ENCODE measurements around the gene STKLD1. TPM values are rescaled to one million over a fixed set of nuclear protein-coding genes. Genes with fewer than 3 reads are reported as not detected.

STKLD1 gene
- total and polyA plus RNA-seq, 9 of the 15 experiments (the other 6 are each of a cell fraction or from before 2014, with no cell fraction given), result 0.10 to 0.65 (median 0.33) TPM; not detected in 2

GRCh38 chr9:133351908-133352634 is 24.1 kb upstream of the STKLD1 start (continued):
- TF ChIP-seq RERE (CRISPR knock-in tag; IDR thresholded peaks at IDR 0.05; ENCODE audit: borderline replicate concordance), result no peak
- TF ChIP-seq MNT (conservative IDR thresholded peaks at IDR 0.05), result 0 out of 4 replicates have a peak, but pooled peaks have one; percentile 10 to 27
- 0 out of 2 replicates have a peak, but pooled peaks have one; percentile 19 for TF ChIP-seq ZNF740 (CRISPR knock-in tag; IDR thresholded peaks at IDR 0.05)
- TF ChIP-seq ZNF740 (tag; IDR thresholded peaks at IDR 0.05), result no peak
- TF ChIP-seq POLR2A (conservative IDR thresholded peaks at IDR 0.05), result peak; percentile 86
- TF ChIP-seq KDM5B (IDR thresholded peaks at IDR 0.05; ENCODE audit: insufficient replicate concordance, low read depth, low read length), result peak; percentile 44
- peak; percentile 18; the same call in 1 of the 2 replicates for TF ChIP-seq ERF (CRISPR knock-in tag; IDR thresholded peaks at IDR 0.05)
- peak; percentile 89 for TF ChIP-seq AFF4 (CRISPR knock-in tag; IDR thresholded peaks at IDR 0.05)
- TF ChIP-seq CBX5 (IDR thresholded peaks at IDR 0.05; ENCODE audit: borderline replicate concordance, low read depth), result 0 out of 2 replicates have a peak, but pooled peaks have one; percentile 53
- TF ChIP-seq GTF3C2 (IDR thresholded peaks at IDR 0.05; ENCODE audit: borderline replicate concordance, extremely low read depth, insufficient read length), result peak; percentile 58

Data from K562 (cell line).